Prostate gland (tissue), 2 donors: ENCODE results near the gene LYVE1. TPM values are rescaled to one million over a fixed set of nuclear protein-coding genes. Genes with fewer than 3 reads are reported as not detected.

ENCODE experiments used
- DNase-seq: peaks from one replicate; pipeline ENCODE4 v3.0.0-alpha.2; 2019; ENCODE audit warnings: low spot score
- H3K27ac ChIP-seq, 2 donors: fragments of 200-600 bp; sonication (generic); 2 replicates each; pipeline ENCODE4 v1.5.1; 2017 to 2019
- H3K27me3 ChIP-seq: fragments of 200-600 bp; sonication (generic); replicated peaks from 2 replicates; pipeline ENCODE4 v1.5.1; 2019; ENCODE audit not compliant: insufficient read depth
- H3K36me3 ChIP-seq, 2 donors: fragments of 200-600 bp; sonication (generic); 1 replicate in 1 of 2; 2 replicates in 1 of 2; pipeline versions ENCODE4 v1.5.1 to v1.8.1; 2017 to 2019
- H3K4me1 ChIP-seq: fragments of 200-600 bp; sonication (generic); replicated peaks from 2 replicates; pipeline ENCODE4 v1.5.1; 2019
- H3K4me3 ChIP-seq, 2 donors: fragments of 200-600 bp; sonication (generic); 2 replicates each; pipeline ENCODE4 v1.5.1; 2017 to 2019
- H3K9me3 ChIP-seq: fragments of 200-600 bp; sonication (generic); 2 replicates; pipeline ENCODE4 v1.5.1; 2017
- POLR2A ChIP-seq: fragments of 450-650 bp; IDR thresholded peaks from one replicate; pipeline ENCODE4 v1.6.1; 2016; ENCODE audit warnings: antibody characterized with exemption, mild to moderate bottlenecking
- POLR2AphosphoS5 ChIP-seq: sonication (generic); formaldehyde crosslinking; IDR thresholded peaks from one replicate; pipeline ENCODE4 v1.6.1; 2017; ENCODE audit warnings: antibody characterized with exemption
- WGBS: methylation state at CpG from one replicate; pipeline ENCODE4 v1.1.5; 2018; 5-methylcytosine and 5-hydroxymethylcytosine counted together
- intact Hi-C: fragments of 100-400 bp; cut with DNase I; formaldehyde crosslinking; loops from one replicate; pipeline ENCODE4 v1.14.2; 2022
- total RNA-seq, 2 donors: library from RNA; depleted of rRNA; stranded (reverse); fragments of >200 nt; gene quantifications; one replicate each; pipeline ENCODE4 v1.1.0, GENCODE V29; 2016
- TF ChIP-seq, protein P1 (sequence below), 4 experiments: fragments of 200-600 bp in 2 of 4; fragments of 450-650 bp in 2 of 4; sonication (generic) in 2 of 4; IDR thresholded peaks; 1 replicate in 3 of 4; 2 replicates in 1 of 4; pipeline ENCODE4 v1.5.1; 2016 to 2019; ENCODE audit warnings: antibody characterized with exemption in 4 of 4, mild to moderate bottlenecking in 2 of 4, moderate library complexity in 2 of 4

Gene LYVE1
- total RNA-seq, 2 donors from 2014 or later, result 2.5 to 9.8 TPM

DNA sequence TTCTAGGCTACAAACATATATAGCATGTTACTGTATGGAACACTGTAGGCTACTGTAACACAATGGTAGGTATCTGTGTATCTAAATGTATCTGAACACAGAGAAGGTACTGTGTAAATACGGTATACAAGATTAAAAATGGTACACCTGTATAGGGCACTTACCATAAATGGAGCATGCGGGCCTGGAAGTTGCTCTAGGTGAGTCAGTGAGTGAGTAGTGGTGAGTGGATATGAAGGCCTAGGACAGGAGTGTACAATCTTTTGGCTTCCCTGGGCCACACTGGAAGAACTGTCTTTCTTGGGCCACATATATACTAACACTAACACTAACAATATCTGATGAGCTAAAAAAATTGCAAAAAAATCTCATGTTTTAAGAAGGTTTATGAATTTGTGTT, 48.8 kb downstream of the LYVE1 start:
- WGBS, result 95% methylated on average over 2 of the region's 2 CpGs
- no peak overlapping the region for H3K4me3 ChIP-seq
- DNase-seq, result no peak
- no peaks in the 10 kb centered on the region for H3K9me3 ChIP-seq
- H3K27ac ChIP-seq, result no peak overlapping the region
- intact Hi-C loops, result no loop called here
- H3K27me3 ChIP-seq, result no peaks in the 10 kb centered on the region
- H3K36me3 ChIP-seq, result no peaks in the 10 kb centered on the region
- peaks cover 8% of the 10 kb centered on the region for H3K4me1 ChIP-seq
- TF ChIP-seq, protein P1, sequence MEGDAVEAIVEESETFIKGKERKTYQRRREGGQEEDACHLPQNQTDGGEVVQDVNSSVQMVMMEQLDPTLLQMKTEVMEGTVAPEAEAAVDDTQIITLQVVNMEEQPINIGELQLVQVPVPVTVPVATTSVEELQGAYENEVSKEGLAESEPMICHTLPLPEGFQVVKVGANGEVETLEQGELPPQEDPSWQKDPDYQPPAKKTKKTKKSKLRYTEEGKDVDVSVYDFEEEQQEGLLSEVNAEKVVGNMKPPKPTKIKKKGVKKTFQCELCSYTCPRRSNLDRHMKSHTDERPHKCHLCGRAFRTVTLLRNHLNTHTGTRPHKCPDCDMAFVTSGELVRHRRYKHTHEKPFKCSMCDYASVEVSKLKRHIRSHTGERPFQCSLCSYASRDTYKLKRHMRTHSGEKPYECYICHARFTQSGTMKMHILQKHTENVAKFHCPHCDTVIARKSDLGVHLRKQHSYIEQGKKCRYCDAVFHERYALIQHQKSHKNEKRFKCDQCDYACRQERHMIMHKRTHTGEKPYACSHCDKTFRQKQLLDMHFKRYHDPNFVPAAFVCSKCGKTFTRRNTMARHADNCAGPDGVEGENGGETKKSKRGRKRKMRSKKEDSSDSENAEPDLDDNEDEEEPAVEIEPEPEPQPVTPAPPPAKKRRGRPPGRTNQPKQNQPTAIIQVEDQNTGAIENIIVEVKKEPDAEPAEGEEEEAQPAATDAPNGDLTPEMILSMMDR (IDR thresholded peaks at IDR 0.05), result no peak
- TF ChIP-seq POLR2AphosphoS5 (no peak), POLR2A (no peak)

DNA sequence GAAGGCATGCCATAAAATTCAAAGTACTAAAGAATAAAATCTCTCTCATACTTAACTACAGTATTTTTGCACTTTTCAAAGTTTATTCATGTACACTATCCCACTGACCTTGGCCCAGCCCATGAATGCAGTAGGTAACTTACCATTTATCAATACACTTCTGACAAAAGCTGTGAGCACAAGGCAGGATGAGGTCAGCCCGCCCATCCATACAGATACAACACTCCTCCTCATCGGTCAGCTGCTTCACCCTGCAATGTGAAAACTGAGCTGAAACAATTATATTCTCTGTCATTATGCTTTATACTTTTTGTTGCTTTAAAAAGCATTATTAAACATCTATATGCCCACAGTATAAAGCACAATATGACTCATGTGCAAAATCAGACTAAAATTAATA, 49.6 kb downstream of the LYVE1 start:
- Histone ChIP-seq H3K27ac (no peak overlapping the region), H3K4me3 (no peak overlapping the region), H3K36me3 (no peaks in the 10 kb centered on the region), H3K9me3 (no peaks in the 10 kb centered on the region), H3K27me3 (no peaks in the 10 kb centered on the region), H3K4me1 (peaks cover 8% of the 10 kb centered on the region)
- TF ChIP-seq, protein P1 (IDR thresholded peaks at IDR 0.05), result no peak
- TF ChIP-seq POLR2AphosphoS5 (no peak), POLR2A (no peak)
- intact Hi-C loops, result no loop called here
- DNase-seq, result no peak
- WGBS, result 92% methylated on average over 2 of the region's 2 CpGs

DNA sequence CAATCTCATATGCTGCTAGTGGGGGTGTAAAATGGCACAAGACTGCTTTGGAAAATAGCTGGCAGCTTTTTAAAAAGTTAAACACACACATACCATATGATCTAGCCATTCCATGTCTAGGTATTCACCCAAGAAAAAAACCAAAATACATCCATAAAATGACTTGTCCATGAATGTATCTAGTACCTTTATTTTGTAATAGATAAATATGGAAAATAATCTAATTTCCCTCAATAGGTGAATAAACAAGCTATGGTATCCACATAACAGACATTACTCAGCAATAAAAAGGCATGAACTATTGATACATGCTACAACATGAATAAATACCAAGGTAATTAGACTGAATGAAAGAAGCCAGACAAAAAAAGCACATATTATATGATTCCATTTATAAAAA, 50.3 kb downstream of the LYVE1 start:
- intact Hi-C loops, result no loop called here
- H3K27me3 ChIP-seq, result no peaks in the 10 kb centered on the region
- no peak overlapping the region for H3K4me3 ChIP-seq
- no peaks in the 10 kb centered on the region for H3K9me3 ChIP-seq
- H3K36me3 ChIP-seq, result no peaks in the 10 kb centered on the region
- no peak overlapping the region for H3K27ac ChIP-seq
- peaks cover 4% of the 10 kb centered on the region for H3K4me1 ChIP-seq
- TF ChIP-seq POLR2A, result no peak
- no peak for TF ChIP-seq POLR2AphosphoS5
- TF ChIP-seq, protein P1 (IDR thresholded peaks at IDR 0.05), result no peak
- DNase-seq, result no peak

DNA sequence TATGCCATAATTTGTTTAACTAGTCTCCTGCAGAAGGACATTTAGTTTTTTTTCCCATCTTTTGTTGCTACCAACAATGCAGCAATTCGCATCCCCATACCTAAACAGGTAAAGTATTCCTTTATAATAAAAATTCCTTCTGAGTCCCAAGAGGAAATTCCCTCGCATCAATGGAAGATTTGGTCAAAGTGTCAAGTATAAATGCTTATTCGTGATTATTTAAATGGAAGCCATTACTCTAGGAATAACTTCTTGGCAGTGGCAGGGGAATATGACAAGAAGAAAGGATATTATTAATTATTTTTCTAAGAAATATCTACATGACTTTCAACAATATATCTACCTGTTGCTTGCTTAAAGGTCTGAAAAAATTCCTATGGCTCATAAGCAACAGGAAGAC, 53.0 kb downstream of the LYVE1 start:
- Histone ChIP-seq H3K4me3 (no peak overlapping the region), H3K27ac (no peak overlapping the region), H3K9me3 (no peaks in the 10 kb centered on the region), H3K27me3 (no peaks in the 10 kb centered on the region), H3K4me1 (no peaks in the 10 kb centered on the region), H3K36me3 (no peaks in the 10 kb centered on the region)
- TF ChIP-seq POLR2AphosphoS5 (no peak), POLR2A (no peak)
- TF ChIP-seq, protein P1 (IDR thresholded peaks at IDR 0.05), result no peak
- WGBS, result 95% methylated on average over 3 of the region's 3 CpGs
- DNase-seq, result no peak
- intact Hi-C loops, result no loop called here

DNA sequence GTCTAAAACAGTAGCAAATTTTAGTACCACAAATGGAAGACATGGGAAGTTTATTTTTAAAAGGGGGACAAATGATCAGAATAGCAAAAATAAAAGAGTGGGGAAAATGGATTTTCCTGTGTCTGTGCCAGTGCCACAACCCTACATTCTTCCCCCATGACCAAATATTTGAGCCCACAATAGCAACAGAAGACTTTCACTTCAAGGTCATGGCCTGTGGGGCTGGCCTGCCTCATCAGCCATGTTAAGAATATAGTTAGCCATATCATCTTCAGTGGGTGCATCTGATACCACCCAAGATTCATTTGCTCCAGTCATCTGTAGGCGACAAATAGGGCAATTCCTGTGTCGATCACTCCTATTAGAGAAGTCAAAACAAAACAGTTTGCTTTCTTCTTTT, 53.8 kb downstream of the LYVE1 start:
- Histone ChIP-seq H3K36me3 (no peaks in the 10 kb centered on the region), H3K4me3 (no peak overlapping the region), H3K4me1 (no peaks in the 10 kb centered on the region), H3K27ac (no peak overlapping the region), H3K9me3 (no peaks in the 10 kb centered on the region), H3K27me3 (no peaks in the 10 kb centered on the region)
- WGBS, result 93% methylated on average over 2 of the region's 2 CpGs
- DNase-seq, result no peak
- TF ChIP-seq, protein P1 (IDR thresholded peaks at IDR 0.05), result no peak
- TF ChIP-seq POLR2A (no peak), POLR2AphosphoS5 (no peak)
- intact Hi-C loops, result loop anchor here (5.0 kb wide), 1 partner anchor 223 kb away; no protein-coding TSS in a partner anchor
